ENCODE results near the gene DLST. TPM values are rescaled to one million over a fixed set of nuclear protein-coding genes. Genes with fewer than 3 reads are reported as not detected.

Gene DLST
- total RNA-seq, 2 donors from 2014 or later = 68.6 to 91.6 TPM

GRCh38 chr14:74912111-74912510, 30.4 kb downstream of the DLST start:
- Histone ChIP-seq H3K27me3 (replicated peaks; ENCODE audit: insufficient read depth) (no peaks in the 10 kb centered on the region), H3K4me1 (ENCODE audit: control insufficient read depth in 1 of 2, low read depth in 2 of 2) (peaks cover 4 to 34% of the 10 kb centered on the region in 2 donors), H3K27ac (no peak overlapping the region), H3K4me3 (no peak overlapping the region), H3K36me3 (no peaks in the 10 kb centered on the region), H3K9me3 (no peaks in the 10 kb centered on the region)
- no peak for TF ChIP-seq CTCF (IDR thresholded peaks at IDR 0.05)
- DNase-seq (ENCODE audit: low spot score) (no peak), ATAC-seq (ENCODE audit: insufficient number of reproducible peaks, low FRiP score, low read depth) (no peak)

- peaks cover 9 to 34% of the 10 kb centered on the region in 2 donors for H3K4me1 ChIP-seq (ENCODE audit: control insufficient read depth in 1 of 2, low read depth in 2 of 2)
- no peak for TF ChIP-seq CTCF (IDR thresholded peaks at IDR 0.05)
- ATAC-seq (ENCODE audit: insufficient number of reproducible peaks, low FRiP score, low read depth) (no peak), DNase-seq (ENCODE audit: low spot score) (no peak)
- no peaks in the 10 kb centered on the region for H3K36me3 ChIP-seq
- H3K27me3 ChIP-seq (replicated peaks; ENCODE audit: insufficient read depth) = no peaks in the 10 kb centered on the region
- H3K9me3 ChIP-seq = no peaks in the 10 kb centered on the region
- no peak overlapping the region for H3K4me3 ChIP-seq
- H3K27ac ChIP-seq = no peak overlapping the region
Measured at GRCh38 chr14:74912801-74913200, 31.1 kb downstream of the DLST start.

GRCh38 chr14:74913393-74913910, 31.7 kb downstream of the DLST start:
- Histone ChIP-seq H3K4me1 (ENCODE audit: control insufficient read depth in 1 of 2, low read depth in 2 of 2) (peaks cover 16 to 33% of the 10 kb centered on the region in 2 donors), H3K36me3 (no peaks in the 10 kb centered on the region), H3K27ac (no peak overlapping the region), H3K4me3 (no peak overlapping the region), H3K9me3 (no peaks in the 10 kb centered on the region), H3K27me3 (replicated peaks; ENCODE audit: insufficient read depth) (no peaks in the 10 kb centered on the region)
- TF ChIP-seq CTCF (IDR thresholded peaks at IDR 0.05) = no peak
- ATAC-seq (ENCODE audit: insufficient number of reproducible peaks, low FRiP score, low read depth) (no peak), DNase-seq (ENCODE audit: low spot score) (no peak)

- Histone ChIP-seq H3K27ac (peak overlapping the region; percentile 2 to 12), H3K27me3 (replicated peaks; ENCODE audit: insufficient read depth) (no peaks in the 10 kb centered on the region), H3K4me3 (no peak overlapping the region), H3K4me1 (ENCODE audit: control insufficient read depth in 1 of 2, low read depth in 2 of 2) (peaks cover 16 to 37% of the 10 kb centered on the region in 2 donors), H3K36me3 (no peaks in the 10 kb centered on the region), H3K9me3 (no peaks in the 10 kb centered on the region)
- DNase-seq (ENCODE audit: low spot score) (no peak), ATAC-seq (ENCODE audit: insufficient number of reproducible peaks, low FRiP score, low read depth) (no peak)
- peak; percentile 77 for TF ChIP-seq CTCF (IDR thresholded peaks at IDR 0.05)
Measured at GRCh38 chr14:74913986-74914573, 32.4 kb downstream of the DLST start.

- DNase-seq (ENCODE audit: low spot score) (no peak), ATAC-seq (ENCODE audit: insufficient number of reproducible peaks, low FRiP score, low read depth) (no peak)
- TF ChIP-seq CTCF (IDR thresholded peaks at IDR 0.05) = no peak
- H3K4me3 ChIP-seq = no peak overlapping the region
- peaks cover 16 to 37% of the 10 kb centered on the region in 2 donors for H3K4me1 ChIP-seq (ENCODE audit: control insufficient read depth in 1 of 2, low read depth in 2 of 2)
- no peaks in the 10 kb centered on the region for H3K27me3 ChIP-seq (replicated peaks; ENCODE audit: insufficient read depth)
- no peaks in the 10 kb centered on the region for H3K9me3 ChIP-seq
- H3K27ac ChIP-seq = no peak overlapping the region
- H3K36me3 ChIP-seq = no peaks in the 10 kb centered on the region
Measured at GRCh38 chr14:74915426-74915825, 33.7 kb downstream of the DLST start.
